Adrenal gland (tissue), 5 donors: Measurements from ENCODE around the gene METTL21C.

Source experiments
- POLR2A ChIP-seq, 2 donors: fragments of 450-650 bp; IDR thresholded peaks; one replicate each; pipeline ENCODE4 v1.6.1; 2017; ENCODE audit warnings: antibody characterized with exemption in 2 of 2, mild to moderate bottlenecking in 2 of 2, moderate library complexity in 1 of 2
- TF ChIP-seq, protein P1 (sequence below), 6 experiments: fragments of 450-650 bp in 4 of 6; fragments of 200-600 bp in 2 of 6; sonication (generic) in 1 of 6; IDR thresholded peaks; 1 replicate in 5 of 6; 2 replicates in 1 of 6; pipeline versions ENCODE4 v1.5.1 to v1.8.0; 2016 to 2021; ENCODE audit warnings: antibody characterized with exemption in 6 of 6, mild to moderate bottlenecking in 2 of 6, moderate library complexity in 1 of 6
- donor health status: DM: no; HTN: no; CAD: no.

DNA sequence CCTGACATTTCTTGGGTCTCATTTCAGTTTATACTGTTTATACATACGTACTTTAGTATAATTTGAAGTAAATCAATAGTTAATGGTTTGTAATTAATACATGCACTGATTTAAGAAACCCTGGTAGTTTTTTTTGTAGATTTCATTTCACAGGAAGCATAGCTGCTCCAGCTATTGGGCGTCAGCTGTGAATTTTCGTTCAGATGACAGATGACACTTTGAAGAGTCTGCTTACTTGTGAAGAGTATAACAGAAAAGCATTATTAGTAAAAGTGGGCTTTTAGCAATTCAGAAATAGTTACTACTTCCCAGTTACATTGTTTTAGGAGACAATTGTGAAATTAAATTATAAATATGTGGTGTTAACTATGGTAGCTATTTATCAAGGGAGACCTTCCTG is 44.4 kb downstream of the METTL21C start:
- TF ChIP-seq, protein P1, sequence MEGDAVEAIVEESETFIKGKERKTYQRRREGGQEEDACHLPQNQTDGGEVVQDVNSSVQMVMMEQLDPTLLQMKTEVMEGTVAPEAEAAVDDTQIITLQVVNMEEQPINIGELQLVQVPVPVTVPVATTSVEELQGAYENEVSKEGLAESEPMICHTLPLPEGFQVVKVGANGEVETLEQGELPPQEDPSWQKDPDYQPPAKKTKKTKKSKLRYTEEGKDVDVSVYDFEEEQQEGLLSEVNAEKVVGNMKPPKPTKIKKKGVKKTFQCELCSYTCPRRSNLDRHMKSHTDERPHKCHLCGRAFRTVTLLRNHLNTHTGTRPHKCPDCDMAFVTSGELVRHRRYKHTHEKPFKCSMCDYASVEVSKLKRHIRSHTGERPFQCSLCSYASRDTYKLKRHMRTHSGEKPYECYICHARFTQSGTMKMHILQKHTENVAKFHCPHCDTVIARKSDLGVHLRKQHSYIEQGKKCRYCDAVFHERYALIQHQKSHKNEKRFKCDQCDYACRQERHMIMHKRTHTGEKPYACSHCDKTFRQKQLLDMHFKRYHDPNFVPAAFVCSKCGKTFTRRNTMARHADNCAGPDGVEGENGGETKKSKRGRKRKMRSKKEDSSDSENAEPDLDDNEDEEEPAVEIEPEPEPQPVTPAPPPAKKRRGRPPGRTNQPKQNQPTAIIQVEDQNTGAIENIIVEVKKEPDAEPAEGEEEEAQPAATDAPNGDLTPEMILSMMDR (IDR thresholded peaks at IDR 0.05) = no peak
- no peak for TF ChIP-seq POLR2A (IDR thresholded peaks at IDR 0.05)
